GM19099 (cell line): ENCODE results near the gene SNPH.

ENCODE experiments used
- POLR2A ChIP-seq: IDR thresholded peaks from 3 replicates; pipeline ENCODE4 v1.6.1; 2011; ENCODE audit warnings: low read depth; ENCODE audit not compliant: insufficient read length; ENCODE audit errors: extremely low read depth

SNPH gene

DNA sequence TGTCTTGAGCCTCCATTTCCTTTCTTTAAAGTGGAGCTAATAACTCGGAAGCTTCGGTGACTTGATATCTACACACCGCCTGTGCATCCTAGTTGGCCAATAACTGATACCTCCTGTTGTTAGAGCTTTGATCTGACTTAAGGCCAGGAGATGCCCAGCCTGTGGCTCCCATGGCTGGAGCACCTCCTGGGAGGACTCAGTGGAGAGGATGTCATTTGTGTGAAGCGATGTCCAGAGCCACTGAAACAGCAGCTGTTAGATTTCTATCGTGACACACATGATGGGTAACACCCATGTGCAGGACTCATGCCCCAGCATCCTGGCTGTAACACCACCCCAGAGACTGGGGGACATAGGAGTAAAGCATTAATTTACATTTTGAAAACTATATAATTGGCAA is 32.1 kb downstream of the SNPH start:
- no peak for TF ChIP-seq POLR2A

DNA sequence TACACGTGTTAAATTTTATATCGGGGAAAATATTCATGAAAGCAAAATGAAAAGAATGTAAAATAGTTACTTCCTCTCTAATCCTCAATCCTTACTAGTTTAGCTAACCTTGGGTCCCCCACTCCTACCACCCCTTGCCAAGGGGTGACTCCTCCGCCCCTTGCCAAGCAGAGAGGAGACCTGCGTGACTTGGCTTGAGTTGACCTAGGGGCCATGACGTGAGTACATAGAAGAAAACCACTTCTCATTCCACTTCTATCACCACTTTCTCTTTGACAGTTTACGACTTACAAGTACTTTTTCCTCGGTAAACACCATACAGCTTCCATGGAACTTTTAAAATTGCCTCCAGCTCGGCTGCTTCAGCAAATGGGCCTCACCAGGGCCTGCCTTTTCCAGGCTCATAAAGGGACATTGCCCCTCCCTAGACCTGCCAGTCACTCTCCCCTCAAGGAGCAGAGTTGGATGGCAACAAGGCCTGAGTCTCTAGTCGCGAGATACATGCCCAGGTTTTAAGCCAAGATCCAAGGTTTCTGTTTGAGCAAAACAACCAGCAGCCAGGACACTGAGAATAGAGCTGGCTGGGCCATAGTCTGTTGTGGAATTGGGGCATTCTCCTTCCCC is 32.9 kb downstream of the SNPH start:
- no peak for TF ChIP-seq POLR2A

DNA sequence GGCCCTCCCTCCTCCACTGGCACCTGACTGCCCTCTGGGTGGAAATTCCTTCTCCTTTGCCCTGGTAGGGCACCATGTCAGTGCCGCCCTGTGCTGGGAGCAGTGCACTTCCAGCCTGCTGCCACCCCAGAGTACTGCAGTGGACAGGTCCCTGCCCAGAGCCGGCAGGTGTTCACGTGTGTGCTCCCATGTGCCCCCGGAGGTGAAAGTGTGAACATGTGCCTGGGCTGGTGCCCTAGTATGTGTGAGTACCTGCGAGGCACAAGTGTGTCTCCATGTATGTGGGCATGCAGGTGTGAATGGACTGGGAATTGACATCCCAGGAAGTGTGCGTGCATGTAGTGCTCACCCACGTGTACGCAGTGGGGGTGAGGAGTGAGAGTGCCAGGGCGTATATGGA is 33.4 kb downstream of the SNPH start:
- no peak for TF ChIP-seq POLR2A

DNA sequence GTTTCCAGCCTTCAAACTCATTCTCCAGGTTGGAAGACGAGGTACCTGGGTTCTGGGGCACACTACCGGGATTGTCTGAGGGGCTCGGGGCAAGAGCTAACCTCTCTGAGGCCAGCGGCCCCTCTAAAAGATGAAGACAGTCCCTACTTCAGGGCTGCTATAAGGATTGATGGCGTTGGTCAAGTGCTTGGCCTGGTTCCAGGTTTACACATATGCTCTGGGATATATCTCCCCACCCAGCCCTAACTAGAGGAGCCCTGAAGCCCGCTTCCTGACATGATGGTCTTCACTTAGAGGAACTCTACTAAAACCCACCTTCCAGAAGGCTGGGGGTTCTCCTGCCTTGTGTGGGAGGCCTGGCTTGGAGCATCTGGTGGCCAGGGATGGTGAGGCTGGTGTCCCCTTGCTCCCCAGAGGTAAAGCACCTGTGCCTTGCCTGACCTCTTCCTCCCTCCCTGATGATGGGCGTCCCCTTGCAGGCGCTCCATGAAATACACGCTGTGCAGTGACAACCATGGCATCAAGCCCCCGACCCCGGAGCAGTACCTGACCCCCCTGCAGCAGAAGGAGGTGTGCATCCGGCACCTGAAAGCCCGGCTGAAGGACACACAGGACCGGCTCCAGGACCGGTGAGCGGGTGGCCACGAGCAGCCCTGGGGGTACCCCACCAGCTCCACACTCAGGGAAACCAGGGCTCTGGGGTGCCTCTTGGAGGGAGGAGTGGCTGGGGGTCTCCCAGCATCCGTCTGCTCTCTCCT is 34.2 kb downstream of the SNPH start:
- TF ChIP-seq POLR2A: no peak

- TF ChIP-seq POLR2A: no peak
These were observed 35.0 kb downstream of the SNPH start for GRCh38 chr20:1301031-1301529.

DNA sequence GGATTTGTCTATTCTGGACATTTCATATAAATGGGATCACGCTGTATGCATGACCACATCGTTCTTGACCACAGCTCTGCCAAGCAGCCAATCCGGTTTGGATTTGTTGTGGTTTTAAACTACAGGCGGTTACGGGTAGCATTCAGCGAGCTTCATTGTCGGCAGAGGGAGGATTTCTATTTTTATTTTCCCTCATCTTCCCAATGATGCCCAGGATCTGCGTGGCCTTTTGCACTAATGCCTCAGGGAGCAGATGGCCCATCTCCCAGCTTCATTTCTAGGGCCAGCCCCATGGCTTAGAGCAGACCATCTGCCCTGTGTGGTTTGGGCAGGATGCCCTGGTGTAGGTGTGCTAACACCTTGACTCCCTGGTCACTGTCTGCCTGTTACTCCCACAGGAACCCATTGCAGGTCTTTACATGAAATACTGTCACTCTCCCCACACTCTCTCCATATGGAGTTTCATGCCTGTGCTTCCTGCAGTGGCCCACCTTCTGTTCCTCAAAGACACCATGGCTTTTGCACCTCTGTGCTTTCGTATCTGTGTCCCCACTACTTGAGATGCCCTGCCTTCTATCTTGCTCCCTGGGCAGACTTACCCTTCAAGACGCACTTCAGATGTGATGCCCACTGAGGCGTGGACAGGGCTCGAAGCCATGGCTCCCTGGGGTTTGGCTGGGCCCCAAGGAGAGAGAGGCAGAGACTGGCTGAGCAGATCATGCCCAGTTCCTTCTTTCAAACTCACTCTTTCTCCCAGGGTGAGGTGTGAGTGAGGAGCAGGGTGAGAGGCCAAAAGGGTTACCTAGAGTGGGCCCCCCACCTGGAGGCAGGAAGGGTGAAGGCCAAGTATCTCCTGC is 36.8 kb downstream of the SNPH start:
- no peak for TF ChIP-seq POLR2A

GRCh38 chr20:1304710-1305515 is 38.8 kb downstream of the SNPH start:
- no peak for TF ChIP-seq POLR2A

DNA sequence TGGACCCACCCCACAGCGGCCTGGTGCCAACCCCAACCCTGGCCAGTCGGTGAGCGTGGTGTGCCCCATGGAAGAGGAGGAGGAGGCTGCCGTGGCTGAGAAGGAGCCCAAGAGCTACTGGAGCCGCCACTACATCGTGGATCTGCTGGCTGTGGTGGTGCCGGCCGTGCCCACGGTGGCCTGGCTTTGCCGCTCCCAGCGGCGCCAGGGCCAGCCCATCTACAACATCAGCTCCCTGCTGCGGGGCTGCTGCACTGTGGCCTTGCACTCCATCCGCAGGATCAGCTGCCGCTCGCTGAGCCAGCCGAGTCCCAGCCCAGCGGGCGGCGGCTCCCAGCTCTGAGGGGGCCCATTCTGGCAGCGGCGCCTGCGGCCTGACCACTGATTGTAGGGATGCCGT is 39.6 kb downstream of the SNPH start:
- TF ChIP-seq POLR2A: no peak

- TF ChIP-seq POLR2A: no peak
These were observed 40.4 kb downstream of the SNPH start for GRCh38 chr20:1306316-1307135.

DNA sequence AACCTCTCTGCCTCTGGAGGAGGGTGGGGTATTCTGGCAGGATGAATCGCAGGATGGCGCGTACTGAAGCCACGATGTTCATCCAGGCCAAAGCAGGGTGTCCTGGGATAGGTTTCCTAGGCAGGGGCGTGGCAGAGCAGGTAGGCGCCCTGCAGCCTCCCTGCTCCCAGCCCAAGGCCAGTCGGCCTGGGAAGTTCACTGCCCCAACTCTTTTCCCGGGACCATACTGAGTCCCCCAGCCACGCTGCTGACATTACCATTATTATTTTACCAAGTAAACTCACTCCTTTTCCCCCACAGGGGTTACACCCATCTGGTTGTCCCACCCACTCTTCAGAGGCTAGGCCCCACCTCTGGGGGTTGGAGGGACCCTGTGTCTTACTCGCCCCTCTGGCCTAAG is 41.1 kb downstream of the SNPH start:
- no peak for TF ChIP-seq POLR2A

DNA sequence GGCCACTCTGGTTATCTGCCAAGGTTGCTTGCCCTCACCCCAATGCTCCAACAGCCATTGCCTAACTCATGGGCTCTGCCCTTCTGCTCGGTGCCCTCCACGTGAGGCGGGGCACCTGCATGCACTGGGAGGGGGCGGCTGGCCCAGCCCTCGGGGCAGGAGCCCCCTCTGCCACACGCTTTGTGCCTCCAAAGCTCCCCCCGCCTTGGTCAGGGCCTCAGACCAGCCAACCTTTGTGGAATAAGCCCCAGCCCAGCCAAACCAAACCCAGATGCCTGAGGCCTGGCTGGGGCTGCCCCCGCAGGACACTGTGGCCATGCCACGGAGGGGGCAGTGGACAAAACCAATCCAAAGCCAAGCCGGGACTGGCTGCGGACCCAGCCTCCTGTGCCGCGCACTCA is 41.5 kb downstream of the SNPH start:
- TF ChIP-seq POLR2A: no peak

DNA sequence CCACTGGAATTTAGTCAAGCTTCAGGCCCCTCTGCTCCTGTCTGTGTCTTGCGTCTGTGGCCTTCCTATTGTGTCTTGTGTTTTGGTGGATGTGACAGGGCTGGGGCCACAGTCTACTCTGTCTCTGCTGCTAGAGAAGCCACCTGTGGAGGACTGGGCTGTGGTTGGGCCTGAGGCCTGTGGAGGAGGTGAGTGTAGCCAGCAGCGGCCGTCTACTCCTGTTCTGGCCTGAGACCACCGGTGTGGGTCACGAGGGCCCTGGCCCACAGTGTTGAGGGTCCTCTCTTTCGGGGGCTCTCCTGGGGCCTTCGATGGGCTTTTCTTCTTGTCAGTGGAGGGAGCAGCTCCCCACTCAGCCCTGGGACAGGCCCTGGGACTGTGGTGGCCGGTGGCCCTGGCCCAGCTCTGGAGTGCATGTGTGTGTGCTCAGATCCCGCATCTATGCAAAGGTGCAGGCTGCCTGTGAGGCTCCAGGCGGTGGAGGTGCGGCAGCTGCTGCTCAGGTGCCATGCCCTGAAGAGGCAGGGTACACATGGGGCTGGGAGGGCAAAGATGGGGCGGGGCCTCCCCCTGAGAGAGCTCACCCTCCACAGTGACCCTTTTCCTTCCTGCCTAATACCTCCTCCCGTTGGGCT is 42.1 kb downstream of the SNPH start:
- no peak for TF ChIP-seq POLR2A

DNA sequence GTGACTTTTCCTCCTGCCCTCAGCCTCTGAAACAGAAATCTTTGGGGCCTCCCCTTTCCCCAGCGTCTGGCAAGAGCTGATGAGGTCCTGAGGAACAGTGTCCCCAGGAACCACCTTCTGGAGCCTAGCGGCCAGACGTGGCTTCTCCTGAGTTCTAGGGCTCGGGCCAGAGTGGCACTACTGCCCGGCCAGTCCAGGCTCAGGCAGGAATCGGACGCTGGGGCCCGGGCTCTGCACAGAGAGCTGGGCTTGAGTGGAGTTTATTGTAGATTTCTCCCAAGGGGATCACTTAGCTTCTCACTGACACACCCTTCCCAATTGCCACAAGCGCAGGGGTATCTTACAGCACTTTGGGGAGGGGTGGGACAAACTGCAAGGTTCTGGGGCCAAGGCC is 42.6 kb downstream of the SNPH start:
- no peak for TF ChIP-seq POLR2A
